GM18861 (cell line): ENCODE measurements around the gene NPNT.
"Not testable (repeated sequence)": the region's sequence is repeated elsewhere in the genome, so short reads cannot be mapped to it uniquely, and the experiment has no call there.

ENCODE experiments used
- ATAC-seq: cut with Tn5 transposase; IDR thresholded peaks from one replicate; pipeline ENCODE4 v1.9.1; 2021; ENCODE audit not compliant: unreplicated experiment

The NPNT gene

GRCh38 chr4:105894660-105895582 lies at the start of gene NPNT:
NPNT (plus strand) TSS chr4:105895471; CDS start chr4:105895653, 182 bp downstream.
- ATAC-seq = no peak

GRCh38 chr4:105845559-105845958 lies 49.7 kb upstream of the NPNT start:
- no peak for ATAC-seq

GRCh38 chr4:105848359-105848758 lies 46.9 kb upstream of the NPNT start:
- ATAC-seq = not testable (repeated sequence)

GRCh38 chr4:105851196-105851595 lies 44.1 kb upstream of the NPNT start:
- no peak for ATAC-seq

DNA sequence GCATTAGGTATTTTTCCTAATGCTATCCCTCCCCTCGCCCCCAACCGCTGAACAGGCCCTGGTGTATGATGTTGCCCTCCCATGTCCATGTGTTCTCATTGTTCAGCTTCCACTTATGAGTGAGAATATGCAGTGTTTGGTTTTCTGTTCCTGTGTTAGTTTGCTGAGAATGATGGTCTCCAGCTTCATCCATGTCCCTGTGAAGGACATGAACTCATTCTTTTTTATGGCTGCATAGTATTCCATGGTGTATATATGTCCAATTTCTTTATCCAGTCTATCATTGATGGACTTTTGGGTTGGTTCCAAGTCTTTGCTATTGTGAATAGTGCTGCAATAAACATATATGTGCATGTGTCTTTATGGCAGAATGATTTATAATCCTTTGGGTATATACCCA lies 43.0 kb upstream of the NPNT start:
- not testable (repeated sequence) for ATAC-seq

DNA sequence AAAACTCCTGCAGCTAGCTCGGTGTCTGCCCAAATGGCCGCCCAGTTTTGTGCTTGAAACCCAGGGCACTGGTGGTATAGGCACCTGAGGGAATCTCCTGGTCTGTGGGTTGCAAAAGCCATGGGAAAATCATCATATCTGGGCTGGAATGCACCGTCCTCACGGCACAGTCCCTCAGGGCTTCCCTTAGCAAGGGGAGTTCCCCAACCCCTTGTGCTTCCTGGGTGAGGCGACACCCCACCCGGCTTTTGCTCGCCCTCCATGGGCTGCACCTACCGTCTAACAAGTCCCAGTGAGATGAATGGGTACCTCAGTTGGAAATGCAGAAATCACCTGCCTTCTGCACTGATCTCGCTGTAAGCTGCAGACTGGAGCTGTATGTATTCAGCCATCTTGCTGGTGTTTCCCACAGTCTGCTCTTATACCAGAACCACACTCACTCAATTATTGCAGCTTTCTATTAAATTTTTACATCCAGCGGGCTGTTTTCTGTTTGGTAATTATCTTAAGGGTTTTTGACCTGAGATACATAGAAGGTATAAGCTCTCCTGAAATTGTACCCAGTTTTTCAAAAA lies 36.7 kb upstream of the NPNT start:
- ATAC-seq = no peak

DNA sequence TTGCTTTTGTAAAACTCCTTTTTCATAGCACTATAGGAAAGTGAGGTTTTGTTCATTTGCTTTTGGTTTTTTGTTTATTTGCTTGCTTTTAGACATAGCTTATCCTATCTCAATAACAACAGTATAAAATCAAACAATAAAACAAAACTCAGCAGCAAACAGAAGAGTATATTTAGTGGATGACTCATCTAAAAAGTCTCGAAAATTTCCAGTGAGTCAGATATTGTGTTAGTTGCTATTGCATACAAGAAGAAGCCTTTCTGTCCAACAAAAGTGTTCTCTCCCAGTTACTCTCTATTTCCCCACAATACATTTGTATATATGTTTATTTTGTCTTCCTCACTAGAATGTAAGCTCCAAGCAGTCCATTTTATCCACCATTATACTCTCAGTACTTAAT lies 36.0 kb upstream of the NPNT start:
- ATAC-seq = no peak

GRCh38 chr4:105870963-105871362 lies 24.3 kb upstream of the NPNT start:
- no peak for ATAC-seq

GRCh38 chr4:105871997-105872396 lies 23.3 kb upstream of the NPNT start:
- ATAC-seq = no peak

DNA sequence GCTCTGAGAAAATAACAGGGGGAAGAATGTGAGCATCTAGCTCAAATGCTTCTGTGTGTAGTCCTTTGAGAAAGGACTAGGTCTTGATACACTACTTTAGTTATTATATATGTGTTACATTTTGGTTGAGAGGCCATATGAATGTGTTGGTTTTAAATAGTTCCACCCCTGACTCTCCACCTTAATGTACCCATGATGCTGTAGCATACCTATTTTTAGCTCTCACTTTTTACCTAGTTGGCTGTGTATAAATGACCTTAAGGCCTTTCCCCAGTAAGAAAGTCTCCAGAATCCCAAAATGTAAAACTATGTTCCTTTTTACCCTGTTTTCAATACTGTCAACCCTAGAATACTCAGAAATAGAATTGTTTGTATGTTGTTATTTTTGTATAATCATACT lies 20.0 kb upstream of the NPNT start:
- ATAC-seq = no peak

- no peak for ATAC-seq
Observed at GRCh38 chr4:105878668-105879067, 16.6 kb upstream of the NPNT start.

DNA sequence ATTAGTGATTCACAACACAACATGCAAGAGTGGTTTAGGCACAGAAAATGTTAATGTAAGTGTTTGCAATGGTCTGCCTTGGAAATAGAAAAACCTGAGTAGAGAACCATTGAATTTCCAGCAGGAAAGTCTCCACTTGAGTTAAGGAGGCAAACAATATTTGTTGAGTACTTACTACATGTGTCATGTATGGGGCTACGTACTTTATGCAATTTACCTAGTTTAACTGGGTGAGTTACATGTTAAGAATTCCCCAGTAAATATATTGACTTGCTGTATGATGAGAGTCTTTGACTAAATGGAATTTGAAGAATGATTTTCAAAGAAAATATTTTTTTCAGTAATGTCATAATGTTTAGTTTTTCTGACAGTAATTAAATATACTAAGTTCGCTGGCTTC lies 7.8 kb upstream of the NPNT start:
- no peak for ATAC-seq

GRCh38 chr4:105895583-105896460 lies 551 bp downstream of the NPNT start:
- no peak for ATAC-seq

DNA sequence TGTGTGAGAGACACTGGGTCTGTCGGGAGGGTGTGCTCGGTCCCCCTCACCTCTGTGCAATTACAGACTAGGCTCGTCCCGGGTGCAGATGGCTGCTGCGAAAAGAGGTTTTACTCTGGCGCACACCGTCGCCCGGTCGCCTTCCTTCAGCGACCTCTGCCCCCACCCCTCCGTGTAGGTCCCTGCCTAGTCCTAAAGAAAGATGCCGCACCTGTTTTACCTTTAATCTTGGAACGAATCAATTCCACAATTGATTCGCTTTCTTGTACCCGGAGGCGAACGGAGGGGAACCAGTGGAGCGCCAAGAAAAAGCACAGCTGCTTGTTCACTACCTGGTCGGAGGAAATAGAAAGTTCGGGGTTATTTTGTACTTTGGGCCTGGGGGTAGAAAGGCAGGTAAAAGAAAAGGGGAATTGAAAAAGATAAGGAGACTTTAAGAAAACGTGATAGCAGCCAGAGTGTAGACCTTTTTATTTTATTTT lies 1.2 kb downstream of the NPNT start:
- no peak for ATAC-seq

GRCh38 chr4:105896984-105897775 lies 1.9 kb downstream of the NPNT start:
- no peak for ATAC-seq

GRCh38 chr4:105900541-105900940 lies 5.3 kb downstream of the NPNT start:
- no peak for ATAC-seq

DNA sequence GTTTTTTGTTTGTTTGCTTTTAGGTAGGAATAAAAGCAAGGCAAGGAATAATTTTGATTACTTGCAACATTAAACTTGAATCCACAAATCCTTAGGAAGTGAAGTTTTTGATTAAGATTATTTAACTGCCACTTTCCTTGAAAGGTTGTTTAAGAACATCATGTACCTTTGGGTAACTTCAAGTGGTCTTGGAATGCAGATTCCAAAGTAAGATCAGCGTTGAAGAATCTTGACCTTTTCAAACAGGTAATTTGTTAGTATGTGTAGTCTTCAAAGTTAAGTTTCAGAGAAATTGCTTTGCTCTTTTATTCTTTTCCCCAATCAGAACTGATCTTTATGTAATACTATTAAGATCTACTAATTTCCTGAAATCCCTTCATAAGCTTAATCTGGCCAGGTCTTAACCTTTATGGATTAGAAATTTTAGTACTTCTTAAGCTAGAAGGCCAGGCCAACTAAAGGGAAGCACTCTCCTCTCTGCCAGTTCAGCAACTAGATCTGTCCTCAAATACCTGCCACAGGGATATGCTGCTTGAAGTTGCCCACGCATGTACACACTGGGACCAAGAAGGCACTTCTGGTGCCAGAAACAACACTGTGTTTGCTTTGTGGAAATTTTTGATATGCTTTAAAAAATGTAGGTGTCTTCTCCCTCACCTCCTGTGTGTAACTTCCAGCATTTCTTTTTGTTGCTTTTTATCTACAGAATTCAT lies 7.4 kb downstream of the NPNT start:
- ATAC-seq = no peak

DNA sequence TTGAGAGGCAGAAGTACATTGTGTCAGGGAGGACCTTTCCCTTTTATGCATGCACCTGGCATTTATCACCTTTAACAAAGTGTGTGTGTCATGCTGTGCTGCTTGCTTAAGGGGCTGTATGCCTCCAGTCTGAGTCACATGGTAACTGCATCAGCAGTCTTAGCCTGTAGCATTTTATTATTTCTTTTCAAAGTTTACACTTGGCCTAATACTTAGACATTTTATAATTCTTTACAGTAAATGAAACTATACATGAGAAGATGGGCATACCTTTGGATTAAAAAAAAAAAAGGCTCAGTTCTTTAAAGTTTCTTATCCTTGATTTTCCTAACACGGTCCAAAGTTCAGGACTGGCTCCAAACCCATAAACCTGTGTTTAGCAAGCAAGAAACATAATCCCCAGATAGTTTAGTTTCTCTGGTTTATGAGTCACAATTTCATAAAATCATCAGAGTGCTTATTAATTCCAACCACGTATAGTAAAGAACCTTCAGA lies 14.6 kb downstream of the NPNT start:
- ATAC-seq = no peak

DNA sequence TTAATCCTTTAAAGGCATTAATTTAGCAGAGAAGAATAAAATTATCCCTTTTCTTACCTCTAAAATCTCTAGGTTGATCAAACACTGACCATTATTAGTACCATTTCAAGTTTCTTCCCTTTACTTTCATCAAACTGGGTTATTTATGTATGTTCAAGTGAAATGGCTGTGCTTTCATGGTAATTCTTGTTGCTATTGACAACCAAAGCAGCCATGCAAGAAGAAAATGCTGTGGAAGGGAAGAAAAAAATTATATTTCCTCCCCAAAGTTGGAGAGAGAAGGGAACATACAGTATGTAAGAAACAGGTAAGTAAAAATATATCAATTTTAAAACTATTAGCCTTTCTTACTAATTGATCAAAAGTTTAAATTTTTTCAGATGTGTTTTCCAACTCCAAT lies 16.2 kb downstream of the NPNT start:
- ATAC-seq = no peak

GRCh38 chr4:105912633-105913032 lies 17.4 kb downstream of the NPNT start:
- ATAC-seq = no peak
